CD4-positive, alpha-beta T cell treated with Interferon gamma for 1 hour (primary cell): ENCODE measurements around the gene HS3ST3B1.

Source experiments
- DNase-seq: peaks from one replicate; pipeline ENCODE4 v3.0.0-alpha.2; 2020

Gene HS3ST3B1

GRCh38 chr17:14303343-14304221 lies 2.7 kb downstream of the HS3ST3B1 start:
- peak; percentile 36 for DNase-seq

GRCh38 chr17:14304222-14304772 lies 3.4 kb downstream of the HS3ST3B1 start:
- DNase-seq: no peak

DNA sequence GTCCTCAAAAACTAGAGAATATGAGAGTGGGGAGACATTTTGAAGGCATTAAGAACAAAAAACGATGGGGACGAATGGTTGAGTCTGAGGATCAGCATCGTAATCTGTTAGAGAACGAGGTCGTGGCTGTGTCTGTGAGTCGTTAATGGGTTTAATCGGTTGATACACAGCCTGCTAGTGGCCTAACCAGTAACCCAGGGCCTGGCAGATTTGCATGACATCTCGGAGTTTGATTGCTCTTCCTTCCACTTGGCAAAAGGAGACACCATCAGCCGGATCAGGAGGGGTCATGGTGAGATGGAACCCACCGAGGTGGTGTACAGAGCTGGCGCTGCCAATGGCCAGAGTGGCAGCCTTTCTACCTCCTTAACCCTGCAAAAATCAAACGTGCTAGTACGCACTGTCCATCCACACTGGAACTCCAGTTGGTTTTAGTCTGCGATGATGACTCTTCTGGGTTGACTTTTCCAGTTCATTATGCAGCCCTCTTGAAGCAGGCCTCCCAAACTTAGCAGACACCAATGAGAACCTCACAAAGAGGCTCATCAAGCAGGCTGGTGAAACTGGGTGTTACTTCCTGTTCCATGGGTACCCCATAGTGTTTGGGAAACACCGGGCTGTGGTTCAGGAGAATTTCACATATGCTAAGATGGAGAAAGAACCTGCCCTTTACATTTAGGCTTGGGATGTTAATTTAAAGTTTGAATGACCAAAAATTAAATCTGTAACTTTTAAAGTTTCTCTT lies 4.1 kb downstream of the HS3ST3B1 start:
- no peak for DNase-seq

- no peak for DNase-seq
Observed at GRCh38 chr17:14305785-14306496, 5.1 kb downstream of the HS3ST3B1 start.

DNA sequence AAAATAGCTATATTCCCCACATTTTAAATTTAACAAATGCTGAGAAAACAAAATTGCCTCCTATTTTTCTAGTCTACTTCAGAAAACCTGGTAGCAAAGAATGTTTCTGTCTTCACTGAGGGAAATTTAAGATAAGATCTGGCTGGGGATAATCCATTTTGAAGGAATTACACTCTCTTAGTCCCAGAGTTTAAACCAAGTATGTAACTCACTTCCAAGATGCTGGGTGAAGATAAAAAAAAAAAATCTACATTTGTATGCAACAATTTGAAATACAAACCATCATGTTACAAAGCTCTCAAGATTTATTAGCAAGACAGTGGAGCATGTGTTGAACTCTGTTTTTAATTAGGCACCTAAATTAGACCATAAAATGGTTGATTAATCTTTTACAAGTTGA lies 5.7 kb downstream of the HS3ST3B1 start:
- DNase-seq: no peak

- no peak for DNase-seq
Observed at GRCh38 chr17:14307560-14308024, 6.7 kb downstream of the HS3ST3B1 start.

DNA sequence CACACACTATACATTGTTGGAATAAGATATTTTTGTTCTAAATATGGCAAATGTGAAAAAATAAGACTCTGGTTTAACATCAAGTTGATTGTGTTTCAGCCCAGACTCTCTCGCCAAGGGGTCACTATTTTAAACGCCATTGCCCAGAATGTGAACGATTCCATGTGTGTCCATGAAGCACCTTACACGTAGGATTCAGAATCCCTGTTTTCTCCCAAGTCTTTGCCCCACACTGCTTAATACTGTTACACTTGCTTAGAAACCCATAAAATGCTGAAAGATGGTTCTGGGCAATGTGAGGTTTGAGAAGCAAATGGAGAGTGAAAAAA lies 7.7 kb downstream of the HS3ST3B1 start:
- no peak for DNase-seq

DNA sequence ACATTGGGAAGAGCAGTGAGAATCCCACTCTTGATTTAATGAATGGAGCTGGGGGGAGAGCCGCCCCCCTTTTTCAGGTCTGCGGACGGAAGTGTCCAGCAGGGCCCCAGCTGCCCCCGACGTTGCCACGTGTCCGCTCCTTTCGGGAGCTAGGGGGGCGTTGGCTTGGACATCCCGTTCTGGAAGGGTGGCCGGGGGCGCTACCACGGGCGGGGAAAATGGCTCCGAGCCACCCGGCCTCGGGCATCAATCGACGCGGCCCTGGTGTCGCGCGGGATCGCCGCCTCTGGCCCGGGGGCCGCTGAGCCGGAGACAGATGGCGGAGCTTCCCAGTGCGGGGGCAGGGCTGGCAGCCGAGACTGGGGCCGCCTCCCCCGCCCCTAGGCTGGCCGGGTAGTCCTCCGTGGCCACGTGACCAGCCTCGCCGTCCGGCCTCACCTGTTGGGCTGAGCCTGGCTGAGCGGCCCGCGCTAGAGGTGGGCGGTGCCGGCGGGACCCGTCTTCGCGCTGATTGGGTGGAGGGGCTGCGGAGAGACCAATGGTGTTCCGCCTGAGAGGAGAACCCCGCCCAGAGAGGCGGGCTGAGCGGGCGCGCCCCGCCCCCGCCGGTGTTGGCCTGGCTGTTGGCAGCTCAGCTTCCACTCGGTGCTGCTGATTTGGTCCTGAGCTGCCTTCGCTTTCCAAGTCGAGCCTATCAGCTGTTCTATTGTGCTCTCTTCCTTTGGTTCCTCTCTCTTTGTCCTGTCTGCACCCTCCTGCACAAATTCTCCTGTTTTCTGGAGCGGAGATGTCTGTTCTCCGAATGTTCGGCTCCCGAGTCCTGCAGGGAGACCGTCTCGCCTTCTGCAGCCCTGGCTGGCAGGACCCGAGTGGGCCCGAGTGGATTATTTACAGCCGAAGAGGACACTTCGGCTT lies 8.3 kb downstream of the HS3ST3B1 start:
- peak; percentile 89 for DNase-seq

DNA sequence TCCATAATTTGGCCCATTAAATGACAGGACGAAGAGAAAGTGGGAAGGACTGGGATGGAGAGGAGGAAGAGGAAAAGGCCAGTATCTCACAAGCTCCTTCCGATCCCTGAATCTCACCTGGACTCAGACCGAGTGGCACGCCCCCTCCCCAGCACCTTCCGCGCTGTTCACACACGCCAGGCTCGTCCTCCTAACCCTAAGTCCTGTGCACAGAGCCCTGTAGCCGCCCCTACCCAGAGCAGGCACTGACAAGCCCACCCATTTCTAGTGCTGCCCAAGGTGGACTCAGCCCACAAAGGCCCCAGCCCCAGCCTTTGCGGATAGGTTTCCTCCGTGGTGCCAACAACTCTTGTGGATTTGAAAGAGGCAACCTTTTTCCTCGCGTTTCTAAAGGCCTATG lies 9.2 kb downstream of the HS3ST3B1 start:
- DNase-seq: no peak

DNA sequence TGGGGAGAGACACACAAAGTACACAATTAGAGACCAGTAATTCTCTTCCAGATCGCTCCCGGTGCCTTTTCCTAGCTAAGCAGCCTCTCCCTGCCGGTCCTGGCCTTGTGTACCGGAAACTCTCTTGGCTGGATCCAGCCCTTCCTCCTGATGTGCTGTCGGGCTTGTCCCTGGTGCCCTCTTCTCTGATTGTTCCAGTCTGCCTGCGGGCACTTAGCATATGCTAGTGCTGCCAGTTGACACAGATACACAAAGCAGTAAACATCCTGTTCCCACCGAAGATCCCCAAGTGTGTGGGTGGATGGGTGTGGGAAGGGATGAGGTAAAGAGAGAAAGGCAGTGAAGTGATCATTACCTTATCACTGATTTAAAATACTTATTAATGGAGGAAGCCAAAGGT lies 9.7 kb downstream of the HS3ST3B1 start:
- DNase-seq: no peak

- no peak for DNase-seq
Observed at GRCh38 chr17:14311186-14311705, 10.4 kb downstream of the HS3ST3B1 start.

DNA sequence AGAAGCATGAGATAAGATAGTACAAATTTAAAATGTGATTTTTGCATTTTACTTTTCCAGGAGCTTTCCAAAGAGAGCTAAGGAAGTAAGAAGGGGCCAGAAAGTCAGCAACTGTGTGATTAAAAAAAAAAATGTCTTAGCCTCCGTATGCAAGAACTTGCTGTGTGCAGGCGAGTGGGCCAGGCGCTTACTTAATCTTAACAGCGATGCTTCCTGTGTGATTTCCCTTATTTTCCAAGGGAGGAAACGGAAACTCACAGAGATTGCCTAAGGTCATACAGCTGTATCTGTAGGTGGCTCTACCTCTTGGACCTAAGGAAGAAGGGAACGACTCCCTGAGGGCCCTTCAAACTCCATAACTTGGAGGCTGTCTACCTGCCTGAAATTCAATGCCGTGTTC lies 11.1 kb downstream of the HS3ST3B1 start:
- DNase-seq: no peak

DNA sequence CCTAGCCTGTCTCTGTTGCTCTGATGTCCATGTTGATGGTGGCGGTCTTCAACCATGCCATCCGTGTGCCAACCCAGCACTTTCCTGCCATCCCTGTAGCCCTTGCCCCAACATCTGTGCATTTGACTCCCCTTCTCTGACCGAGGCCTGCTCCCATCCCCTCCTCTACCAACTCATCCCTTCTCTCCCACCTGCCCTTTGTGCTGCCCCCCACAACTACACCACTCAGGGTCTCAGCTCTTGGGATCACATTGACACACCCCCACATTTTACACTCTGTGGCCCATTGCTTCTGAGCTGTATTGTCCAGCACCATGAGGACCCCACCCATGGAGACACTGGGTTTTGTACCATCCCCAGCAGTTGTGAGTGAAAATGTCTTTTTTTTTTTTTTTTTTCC lies 11.6 kb downstream of the HS3ST3B1 start:
- DNase-seq: no peak

- no peak for DNase-seq
Observed at GRCh38 chr17:14316126-14316832, 15.4 kb downstream of the HS3ST3B1 start.

GRCh38 chr17:14317383-14317782 lies 16.5 kb downstream of the HS3ST3B1 start:
- no peak for DNase-seq

GRCh38 chr17:14318109-14318917 lies 17.4 kb downstream of the HS3ST3B1 start:
- no peak for DNase-seq

GRCh38 chr17:14318918-14319205 lies 18.0 kb downstream of the HS3ST3B1 start:
- no peak for DNase-seq

GRCh38 chr17:14320098-14320497 lies 19.2 kb downstream of the HS3ST3B1 start:
- DNase-seq: no peak

DNA sequence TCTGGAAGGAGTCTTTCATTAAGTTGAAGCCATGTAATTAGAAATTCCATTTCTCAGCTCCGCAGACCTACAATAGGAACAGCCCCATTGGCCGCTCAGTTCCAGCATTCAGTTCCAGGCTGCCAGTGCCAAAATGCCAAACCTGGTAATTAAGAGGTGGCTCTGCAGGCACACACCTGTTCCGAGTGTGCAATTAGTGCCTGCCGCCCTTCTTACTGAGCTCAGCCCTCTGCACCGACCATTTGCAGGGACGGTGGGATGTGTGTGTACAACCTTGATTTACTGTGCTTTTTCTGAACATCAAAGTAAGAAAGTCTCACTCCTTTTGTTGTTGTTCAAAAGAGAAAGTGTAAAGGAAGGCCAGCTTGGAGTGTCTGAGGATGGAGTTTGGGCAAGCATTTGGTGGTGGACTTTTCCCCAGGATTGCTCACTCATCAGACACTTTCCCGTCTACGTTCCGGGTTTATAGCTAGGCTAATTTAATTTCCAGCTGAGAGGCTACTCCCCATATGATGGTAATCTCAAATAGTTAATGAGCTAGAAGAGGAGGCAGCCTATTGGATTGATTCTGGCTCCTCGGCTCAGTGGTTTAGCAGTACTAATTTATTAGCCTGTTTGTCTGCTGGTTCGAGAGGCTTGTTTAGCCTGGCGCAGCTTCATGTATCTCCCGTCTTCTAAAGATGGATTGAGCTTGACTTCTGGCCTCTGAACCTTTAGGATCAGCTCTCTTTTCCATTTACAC lies 20.0 kb downstream of the HS3ST3B1 start:
- no peak for DNase-seq

GRCh38 chr17:14321476-14321949 lies 20.6 kb downstream of the HS3ST3B1 start:
- DNase-seq: no peak
